Psoas muscle (tissue), 8 donors: ENCODE results near the gene G6PC3. TPM values are rescaled to one million over a fixed set of nuclear protein-coding genes. Genes with fewer than 3 reads are reported as not detected.
"Not testable (repeated sequence)": the region's sequence is repeated elsewhere in the genome, so short reads cannot be mapped to it uniquely, and the experiment has no call there.

Experiments
- ATAC-seq, 4 donors: fragments of 200-7000 bp; cut with Tn5 transposase; one replicate each; pipeline ENCODE4 v1.9.1; 2020; ENCODE audit warnings: moderate library complexity in 3 of 4, mild to moderate bottlenecking in 2 of 4
- DNase-seq, 2 donors: peaks; one replicate each; pipeline ENCODE4 v3.0.0-alpha.2; 2020
- H3K27ac ChIP-seq: fragments of 200-600 bp; one replicate; pipeline ENCODE4 v1.8.0; 2022
- H3K27me3 ChIP-seq, 3 donors: fragments of 200-600 bp in 1 of 3; one replicate each; pipeline versions ENCODE4 v1.6.1 to v1.8.0; 2013 to 2022; ENCODE audit warnings: low read length in 2 of 3, mild to moderate bottlenecking in 2 of 3, moderate library complexity in 1 of 3; ENCODE audit not compliant: insufficient read depth in 3 of 3
- H3K36me3 ChIP-seq, 2 donors: fragments of 200-600 bp in 1 of 2; one replicate each; pipeline versions ENCODE4 v1.6.1 to v1.8.0; 2013 to 2022; ENCODE audit warnings: low read depth in 1 of 2, mild to moderate bottlenecking in 1 of 2, moderate library complexity in 1 of 2; ENCODE audit not compliant: insufficient read depth in 1 of 2
- H3K4me1 ChIP-seq: fragments of 200-600 bp; one replicate; pipeline ENCODE4 v1.8.0; 2022
- H3K4me3 ChIP-seq: fragments of 200-600 bp; one replicate; pipeline ENCODE4 v1.8.0; 2022; ENCODE audit warnings: mild to moderate bottlenecking
- H3K9me3 ChIP-seq: fragments of 200-600 bp; one replicate; pipeline ENCODE4 v1.8.0; 2022
- CTCF ChIP-seq: fragments of 200-600 bp; IDR thresholded peaks from one replicate; pipeline ENCODE4 v1.8.0; 2022; ENCODE audit warnings: antibody characterized with exemption
- WGBS, 3 donors: extraction: QIAGEN DNeasy Blood & Tissue Kit; methylation state at CpG; one replicate each; pipeline versions ENCODE4 v1.1.6 to v1.1.7; 2013; 5-methylcytosine and 5-hydroxymethylcytosine counted together
- intact Hi-C, 2 donors: fragments of 100-400 bp; cut with DNase I; formaldehyde crosslinking; loops; one replicate each; pipeline versions ENCODE4 v1.11.0 to v1.14.2; 2022
- polyA plus RNA-seq, 3 donors: library from polyadenylated mRNA; stranded (reverse); fragments of 200-250 nt; gene quantifications; one replicate each; pipeline ENCODE4 v1.2.3, GENCODE V29; 2013
- total RNA-seq, 4 donors: library from RNA; stranded (reverse); fragmentation: NEBNext Ultra II Directional in 2 of 4; extraction: Animal tissue kit (Norgen Biotek cat#: 25700) in 2 of 4; gene quantifications; one replicate each; pipeline versions ENCODE4 v1.2.1 to v1.2.4, GENCODE V29; 2021 to 2023
- donor health status: healthy with polysubstance abuse.
- donor health status: DM: no; HTN: no; CAD: no; lungs with moderate emphysema.
- donor health status: Bipolar disorder and iron deficiency.
- donor health status: healthy.
- donor health status: DM: yes; HTN: yes; CAD: no.
- donor health status: DM: no; HTN: no; CAD: no.
- donor health status: DM: no; HTN: no; CAD: no.
- donor health status: DM: yes; HTN: yes; CAD: no.

G6PC3 gene
- total and polyA plus RNA-seq, 7 donors, result 27.7 to 72.9 (median 43.3) TPM

- Histone ChIP-seq H3K4me3 (no peak overlapping the region), H3K9me3 (no peaks in the 10 kb centered on the region), H3K36me3 (peaks cover 0 to 30% of the 10 kb centered on the region in 2 donors), H3K4me1 (peaks cover 2% of the 10 kb centered on the region), H3K27ac (no peak overlapping the region), H3K27me3 (no peaks in the 10 kb centered on the region)
- WGBS, 3 donors, result 72 to 78% (median 73%) methylated on average over 4 of the region's 4 CpGs
- ATAC-seq (no peak), DNase-seq (no peak)
- intact Hi-C loops, result no loop called here
- no peak for TF ChIP-seq CTCF
These were observed 45.7 kb upstream of the G6PC3 start for GRCh38 chr17:44024853-44025252.

DNA sequence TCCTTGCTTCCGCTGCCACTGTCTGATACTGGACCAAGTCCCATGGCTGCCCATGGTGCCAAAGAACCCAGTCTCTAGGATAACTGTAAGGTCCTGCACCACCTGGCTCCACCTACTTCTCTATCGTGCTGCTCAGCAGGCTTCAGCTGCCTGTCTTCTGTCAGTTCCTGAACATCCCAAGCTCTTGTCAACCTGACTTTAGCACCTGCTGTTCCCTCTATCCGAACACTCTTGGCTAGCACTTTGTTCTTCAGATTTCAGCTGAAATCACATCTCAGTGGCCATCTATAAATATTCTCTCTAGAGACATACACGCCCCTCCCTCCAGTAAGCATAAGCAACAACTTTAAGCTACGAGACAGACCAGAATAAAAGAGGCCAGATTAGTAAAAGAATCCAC lies 40.8 kb upstream of the G6PC3 start:
- Histone ChIP-seq H3K27me3 (no peaks in the 10 kb centered on the region), H3K4me3 (no peak overlapping the region), H3K27ac (peak overlapping the region; percentile 36), H3K36me3 (peaks cover 6 to 43% of the 10 kb centered on the region in 2 donors), H3K9me3 (no peaks in the 10 kb centered on the region), H3K4me1 (peaks cover 16% of the 10 kb centered on the region)
- TF ChIP-seq CTCF, result no peak
- intact Hi-C loops, result no loop called here
- DNase-seq, result no peak
- ATAC-seq, result peak; percentile 28 to 72 (median 47)
- 28 to 42% (median 30%) methylated on average over 5 of the region's 5 CpGs for WGBS, 3 donors

DNA sequence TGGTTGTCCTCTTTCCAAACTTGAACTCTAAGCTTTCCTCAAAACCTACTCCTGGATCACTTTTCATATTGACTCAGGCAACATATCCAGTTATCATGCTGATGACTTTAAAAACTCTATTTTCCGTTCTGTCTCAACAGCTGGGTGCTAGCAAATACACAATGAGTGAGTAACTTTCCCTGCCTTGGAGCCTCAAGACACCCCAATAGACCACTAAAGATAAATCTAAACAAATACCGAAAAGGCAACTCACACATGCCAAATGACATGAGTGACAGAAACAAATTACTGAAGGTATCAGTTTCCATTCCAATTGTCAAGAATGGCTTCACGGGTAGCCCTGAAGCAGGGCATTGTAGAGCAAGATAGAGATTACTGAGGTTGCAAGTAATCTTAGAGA lies 40.1 kb upstream of the G6PC3 start:
- Histone ChIP-seq H3K27me3 (no peaks in the 10 kb centered on the region), H3K4me1 (peaks cover 16% of the 10 kb centered on the region), H3K9me3 (no peaks in the 10 kb centered on the region), H3K4me3 (no peak overlapping the region), H3K27ac (peak overlapping the region; percentile 36), H3K36me3 (peaks cover 6 to 37% of the 10 kb centered on the region in 2 donors)
- WGBS, 3 donors, result 30 to 58% (median 35%) methylated on average over 3 of the region's 3 CpGs
- ATAC-seq (peak in 1 of 4 donors; percentile 24), DNase-seq (no peak)
- intact Hi-C loops, result no loop called here
- no peak for TF ChIP-seq CTCF

GRCh38 chr17:44033861-44034408 lies 36.6 kb upstream of the G6PC3 start:
- intact Hi-C loops, result no loop called here
- no peak for DNase-seq
- no peak overlapping the region for H3K4me3 ChIP-seq
- no peaks in the 10 kb centered on the region for H3K9me3 ChIP-seq
- peaks cover 35% of the 10 kb centered on the region for H3K4me1 ChIP-seq
- H3K36me3 ChIP-seq, result peaks cover 10 to 53% of the 10 kb centered on the region in 2 donors
- ATAC-seq, result no peak
- no peak overlapping the region for H3K27ac ChIP-seq
- WGBS, 3 donors, result 66 to 73% (median 69%) methylated on average over 3 of the region's 3 CpGs
- H3K27me3 ChIP-seq, result no peaks in the 10 kb centered on the region
- TF ChIP-seq CTCF, result no peak

- Histone ChIP-seq H3K36me3 (peaks cover 10 to 53% of the 10 kb centered on the region in 2 donors), H3K4me1 (peaks cover 38% of the 10 kb centered on the region)
- H3K4me3 ChIP-seq, ATAC-seq, H3K27ac ChIP-seq, DNase-seq, intact Hi-C loops, H3K9me3 ChIP-seq, H3K27me3 ChIP-seq: not testable (repeated sequence)
- no CpG with 5 or more reads among the region's 3 CpGs for WGBS, 3 donors
These were observed 35.8 kb upstream of the G6PC3 start for GRCh38 chr17:44034688-44035087.
